ENCODE results near the gene PLCD3.

DNA sequence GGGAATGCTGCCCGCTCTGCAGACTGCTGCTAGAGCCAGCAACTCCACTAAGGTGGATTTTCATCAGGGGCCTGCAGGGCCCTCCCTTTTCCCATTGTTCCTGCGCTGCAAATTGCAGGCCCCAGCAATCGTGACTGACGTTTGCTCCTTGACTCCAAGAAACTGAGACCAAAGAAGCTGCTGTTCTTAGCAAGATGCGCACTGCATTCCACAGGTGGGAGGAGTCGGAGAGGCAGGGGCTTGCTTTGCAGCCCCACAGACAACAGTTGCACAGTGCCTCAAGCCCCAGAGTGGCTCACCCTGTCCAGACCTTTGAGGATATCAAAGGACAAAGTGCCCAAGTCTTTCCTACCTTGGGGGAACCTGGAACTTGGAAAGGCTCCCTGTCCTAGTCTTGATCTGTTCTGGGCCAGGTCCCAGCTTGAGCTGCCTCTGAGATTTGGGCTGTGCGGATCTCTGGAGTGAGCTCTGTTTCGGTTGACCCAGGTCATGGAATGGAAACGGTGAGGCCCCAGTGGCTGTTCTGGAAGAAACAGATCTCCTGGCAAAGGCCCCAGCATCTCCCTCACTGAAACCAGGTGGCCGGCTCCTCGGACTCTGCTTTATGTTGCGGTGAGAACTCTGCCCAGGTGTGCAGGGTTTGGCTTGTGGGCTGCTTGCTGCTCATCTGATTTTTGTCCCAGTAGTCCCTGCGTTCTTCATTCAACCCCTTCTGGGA is 24.9 kb downstream of the PLCD3 start:
- no peak for TF ChIP-seq GATA3 (IDR thresholded peaks at IDR 0.05; ENCODE audit: low read depth, low read length)
- TF ChIP-seq GATA2 (IDR thresholded peaks at IDR 0.05; ENCODE audit: low read depth, low read length), result no peak
